ENCODE measurements around the gene EHHADH.

GRCh38 chr3:185200639-185201038 lies 53.2 kb downstream of the EHHADH start:
- no peak for TF ChIP-seq MAX (IDR thresholded peaks at IDR 0.05; ENCODE audit: insufficient read depth, insufficient read length)
- no peak for TF ChIP-seq CTCF (IDR thresholded peaks at IDR 0.05; ENCODE audit: extremely low read depth in 1 of 2, insufficient read depth in 1 of 2, low read depth in 1 of 2, low read length in 2 of 2)

Data from endothelial cell of umbilical vein (primary cell).